SU-DHL-6 (cell line): Measurements from ENCODE around the gene CTBP1.

Experiments
- CTCF ChIP-seq: fragments of 200-600 bp; sonication (generic); IDR thresholded peaks from one replicate; pipeline ENCODE4 v1.5.1; 2017; ENCODE audit warnings: antibody characterized with exemption, mild to moderate bottlenecking, low read length, moderate library complexity; ENCODE audit not compliant: insufficient read depth, poor library complexity, severe bottlenecking
- EZH2phosphoT487 ChIP-seq: fragments of 200-600 bp; sonication (generic), shearing (Covaris generic); conservative IDR thresholded peaks from 2 replicates; pipeline ENCODE4 v1.6.1; 2018; ENCODE audit warnings: mild to moderate bottlenecking, antibody characterized with exemption, low read length, moderate library complexity, mixed read lengths

DNA sequence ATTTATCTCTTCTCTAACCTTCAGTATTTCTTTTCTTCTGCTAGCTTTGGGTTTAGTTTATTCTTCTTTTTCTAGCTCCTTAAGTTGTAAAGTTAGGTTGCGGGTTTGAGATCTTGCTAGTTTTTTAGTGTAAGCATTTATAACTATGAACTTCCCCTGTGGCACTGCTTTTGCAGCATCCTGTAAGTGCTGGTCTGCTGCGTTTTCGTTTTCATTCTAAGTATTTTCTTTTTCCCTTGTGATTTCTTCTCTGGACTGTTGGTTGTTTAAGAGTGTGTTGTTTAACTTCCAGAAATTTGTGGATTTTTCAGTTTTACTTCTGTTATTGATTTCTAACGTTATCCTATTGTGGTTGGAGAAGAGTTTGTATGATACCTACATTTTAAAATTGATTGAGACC lies 11.0 kb upstream of the CTBP1 start:
- TF ChIP-seq CTCF (no peak), EZH2phosphoT487 (no peak)
